ENCODE measurements around the gene KRTAP1-1. TPM values are rescaled to one million over a fixed set of nuclear protein-coding genes. Genes with fewer than 3 reads are reported as not detected.

The KRTAP1-1 gene
- total and polyA plus RNA-seq, 4 experiments from 2014 or later: not detected

DNA sequence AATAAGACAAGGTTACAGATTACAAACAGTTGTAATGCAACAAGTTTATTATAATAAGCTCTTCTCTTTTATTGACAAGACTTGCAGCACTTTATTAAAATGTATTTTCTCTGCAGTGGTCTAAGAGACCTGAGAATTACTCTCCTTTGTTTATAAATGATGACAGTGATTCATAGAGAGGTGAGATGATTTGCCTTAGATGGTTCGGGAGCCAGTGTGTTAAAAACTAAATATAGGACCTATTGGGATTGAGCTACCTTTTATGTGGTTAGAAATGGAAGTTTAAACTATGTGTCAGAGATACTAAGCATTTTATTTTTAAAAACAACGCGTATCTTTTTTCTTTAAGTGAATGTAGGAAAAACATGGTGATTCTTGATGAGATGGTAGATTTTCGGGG, 44.4 kb downstream of the KRTAP1-1 start:
- H3K4me3 Mint-ChIP-seq: no peak overlapping the region
- peaks cover 0 to 2% (median 0%) of the 10 kb centered on the region in 8 donors for H3K9me3 Mint-ChIP-seq
- no peak overlapping the region for H3K27ac Mint-ChIP-seq
- peaks cover 46 to 49% of the 10 kb centered on the region in 2 donors for H3K27me3 Mint-ChIP-seq
- no peak overlapping the region for H3K4me3 ChIP-seq (ENCODE audit: low read length in 2 of 2)
- no peaks in the 10 kb centered on the region for H3K36me3 Mint-ChIP-seq
- POLR2A ChIA-PET (ENCODE audit: partially characterized antibody): no interaction called here
- no peak overlapping the region for H3K27ac ChIP-seq (ENCODE audit: low read depth, low read length)
- H3K4me1 ChIP-seq (ENCODE audit: insufficient read depth, low read length): no peaks in the 10 kb centered on the region
- intact Hi-C loops (cut with micrococcal nuclease): no loop called here
- H3K36me3 ChIP-seq (ENCODE audit: insufficient read depth, low read length): no peaks in the 10 kb centered on the region
- H3K27me3 ChIP-seq (ENCODE audit: insufficient read depth, low read length): peaks cover 5% of the 10 kb centered on the region
- peaks cover 0 to 1% (median 0%) of the 10 kb centered on the region in 4 donors for H3K4me1 Mint-ChIP-seq
- H3K9me3 ChIP-seq (ENCODE audit: control insufficient read depth in 1 of 2, low read length in 2 of 2): no peaks in the 10 kb centered on the region
- DNase-seq: no peak
- CTCF ChIA-PET (ENCODE audit: partially characterized antibody): interaction anchor here (0.6 to 1.2 kb wide), 2 partner anchors 24 to 33 kb away, joined by 3 to 4 read pairs; no protein-coding TSS in a partner anchor

GRCh38 chr17:40995116-40995515, 46.1 kb downstream of the KRTAP1-1 start:
- intact Hi-C loops (cut with micrococcal nuclease): no loop called here

DNA sequence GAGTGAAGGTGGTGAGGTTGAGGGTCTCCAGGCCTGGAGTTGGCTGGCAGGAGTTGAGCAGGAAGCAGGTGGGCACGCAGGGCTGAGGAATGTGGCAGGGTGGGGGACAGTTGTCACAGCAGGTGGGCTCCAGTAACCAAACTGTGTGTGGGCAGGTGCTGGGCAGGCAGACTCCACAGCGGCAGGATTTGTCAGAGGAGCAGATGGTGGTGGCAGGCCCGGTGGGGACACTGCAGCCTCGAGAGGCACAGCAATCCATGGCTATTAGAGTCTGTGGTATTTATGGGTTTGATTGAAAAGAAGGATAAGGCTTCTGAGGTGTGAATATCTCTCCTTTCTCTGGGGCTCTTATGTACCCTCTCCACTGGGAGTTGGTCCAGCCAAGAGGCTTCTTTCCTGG, 47.4 kb downstream of the KRTAP1-1 start, which contains the start of gene KRTAP3-3:
KRTAP3-3 (minus strand) TSS at position 326 of the 400 bp plus-strand sequence; CDS start at position 259, 67 bp downstream.
- H3K4me1 Mint-ChIP-seq: peaks cover 0 to 1% (median 0%) of the 10 kb centered on the region in 4 donors
- Histone ChIP-seq H3K9me3 (ENCODE audit: control insufficient read depth in 1 of 2, low read length in 2 of 2) (no peaks in the 10 kb centered on the region), H3K36me3 (ENCODE audit: insufficient read depth, low read length) (no peaks in the 10 kb centered on the region), H3K4me1 (ENCODE audit: insufficient read depth, low read length) (no peaks in the 10 kb centered on the region), H3K4me3 (ENCODE audit: low read length in 2 of 2) (no peak within 1 kb of the TSS), H3K27me3 (ENCODE audit: insufficient read depth, low read length) (peaks cover 5% of the 10 kb centered on the region), H3K27ac (ENCODE audit: low read depth, low read length) (no peak within 1 kb of the TSS)
- DNase-seq: no peak
- CTCF ChIA-PET (ENCODE audit: partially characterized antibody): no interaction called here
- peak within 1 kb of the TSS in 1 of 7 donors; percentile 13 for H3K27ac Mint-ChIP-seq
- no peaks in the 10 kb centered on the region for H3K36me3 Mint-ChIP-seq
- intact Hi-C loops (cut with micrococcal nuclease): no loop called here
- POLR2A ChIA-PET (ENCODE audit: partially characterized antibody): no interaction called here
- H3K4me3 Mint-ChIP-seq: no peak within 1 kb of the TSS
- peaks cover 0 to 2% (median 0%) of the 10 kb centered on the region in 8 donors for H3K9me3 Mint-ChIP-seq
- peaks cover 36 to 45% of the 10 kb centered on the region in 2 donors for H3K27me3 Mint-ChIP-seq

More at GRCh38 chr17:40995116-40995515, 46.1 kb downstream of the KRTAP1-1 start:
- peaks cover 5% of the 10 kb centered on the region for H3K27me3 ChIP-seq (ENCODE audit: insufficient read depth, low read length)
- H3K9me3 ChIP-seq (ENCODE audit: control insufficient read depth in 1 of 2, low read length in 2 of 2): no peaks in the 10 kb centered on the region
- H3K36me3 ChIP-seq (ENCODE audit: insufficient read depth, low read length): no peaks in the 10 kb centered on the region
- Mint-ChIP-seq H3K27ac (no peak overlapping the region), H3K4me3 (peak overlapping the region in 1 of 8 donors; percentile 33), H3K9me3 (peaks cover 0 to 2% (median 0%) of the 10 kb centered on the region in 8 donors), H3K36me3 (no peaks in the 10 kb centered on the region), H3K4me1 (peaks cover 0 to 1% (median 0%) of the 10 kb centered on the region in 4 donors), H3K27me3 (peaks cover 43 to 53% of the 10 kb centered on the region in 2 donors)
- CTCF ChIA-PET (ENCODE audit: partially characterized antibody): interaction anchor here (1.4 kb wide), 1 partner anchor 554 kb away, joined by 3 read pairs; no protein-coding TSS in a partner anchor
- DNase-seq: no peak
- no peak overlapping the region for H3K27ac ChIP-seq (ENCODE audit: low read depth, low read length)
- POLR2A ChIA-PET (ENCODE audit: partially characterized antibody): interaction anchor here (0.7 kb wide), 1 partner anchor 11 kb away, joined by 3 read pairs; no protein-coding TSS in a partner anchor
- H3K4me3 ChIP-seq (ENCODE audit: low read length in 2 of 2): no peak overlapping the region
- no peaks in the 10 kb centered on the region for H3K4me1 ChIP-seq (ENCODE audit: insufficient read depth, low read length)

- Mint-ChIP-seq H3K27me3 (peaks cover 36 to 45% of the 10 kb centered on the region in 2 donors), H3K27ac (no peak overlapping the region), H3K9me3 (peaks cover 0 to 2% (median 0%) of the 10 kb centered on the region in 8 donors), H3K4me1 (peaks cover 0 to 1% (median 0%) of the 10 kb centered on the region in 4 donors), H3K36me3 (no peaks in the 10 kb centered on the region), H3K4me3 (no peak overlapping the region)
- Histone ChIP-seq H3K27me3 (ENCODE audit: insufficient read depth, low read length) (peaks cover 5% of the 10 kb centered on the region), H3K9me3 (ENCODE audit: control insufficient read depth in 1 of 2, low read length in 2 of 2) (no peaks in the 10 kb centered on the region), H3K4me1 (ENCODE audit: insufficient read depth, low read length) (no peaks in the 10 kb centered on the region), H3K36me3 (ENCODE audit: insufficient read depth, low read length) (no peaks in the 10 kb centered on the region), H3K27ac (ENCODE audit: low read depth, low read length) (no peak overlapping the region), H3K4me3 (ENCODE audit: low read length in 2 of 2) (no peak overlapping the region)
- intact Hi-C loops (cut with micrococcal nuclease): no loop called here
- POLR2A ChIA-PET (ENCODE audit: partially characterized antibody): no interaction called here
- CTCF ChIA-PET (ENCODE audit: partially characterized antibody): no interaction called here
- no peak for DNase-seq
Measured at GRCh38 chr17:40993084-40993483, 48.2 kb downstream of the KRTAP1-1 start.

GRCh38 chr17:40992666-40993065, 48.6 kb downstream of the KRTAP1-1 start:
- CTCF ChIA-PET (ENCODE audit: partially characterized antibody): no interaction called here

More at GRCh38 chr17:40992666-40993065, 48.6 kb downstream of the KRTAP1-1 start:
- POLR2A ChIA-PET (ENCODE audit: partially characterized antibody): no interaction called here
- no peak overlapping the region for H3K4me3 ChIP-seq (ENCODE audit: low read length in 2 of 2)
- H3K9me3 ChIP-seq (ENCODE audit: control insufficient read depth in 1 of 2, low read length in 2 of 2): no peaks in the 10 kb centered on the region
- H3K27ac ChIP-seq (ENCODE audit: low read depth, low read length): no peak overlapping the region
- Mint-ChIP-seq H3K4me1 (peaks cover 0 to 1% (median 0%) of the 10 kb centered on the region in 4 donors), H3K27ac (no peak overlapping the region), H3K36me3 (no peaks in the 10 kb centered on the region), H3K27me3 (peaks cover 35 to 43% of the 10 kb centered on the region in 2 donors), H3K4me3 (no peak overlapping the region), H3K9me3 (peaks cover 0 to 2% (median 0%) of the 10 kb centered on the region in 8 donors)
- H3K36me3 ChIP-seq (ENCODE audit: insufficient read depth, low read length): no peaks in the 10 kb centered on the region
- intact Hi-C loops (cut with micrococcal nuclease): no loop called here
- H3K27me3 ChIP-seq (ENCODE audit: insufficient read depth, low read length): peaks cover 5% of the 10 kb centered on the region
- H3K4me1 ChIP-seq (ENCODE audit: insufficient read depth, low read length): no peaks in the 10 kb centered on the region
- no peak for DNase-seq

Other genes with a start within 250 kb of the KRTAP1-1 start
Only the 30 nearest of the 37 such genes appear.
- gene KRT12, start 174.2 kb downstream of the KRTAP1-1 start, total RNA-seq: not detected
- gene KRT12, start 174.2 kb downstream of the KRTAP1-1 start, polyA plus RNA-seq: not detected
- gene KRT20, start 156.2 kb downstream of the KRTAP1-1 start, total RNA-seq: not detected
- gene KRT20, start 156.2 kb downstream of the KRTAP1-1 start, polyA plus RNA-seq: not detected
- not detected for gene KRT23, start 103.8 kb downstream of the KRTAP1-1 start, total RNA-seq
- under 1 TPM in 1 of 2 donors, not detected in 1; 0.15 TPM for gene KRT23, start 103.8 kb downstream of the KRTAP1-1 start, polyA plus RNA-seq
- not detected for gene KRT39, start 74.5 kb downstream of the KRTAP1-1 start, total RNA-seq
- not detected for gene KRT39, start 74.5 kb downstream of the KRTAP1-1 start, polyA plus RNA-seq
- not detected for gene KRT40, start 57.1 kb downstream of the KRTAP1-1 start, total RNA-seq
- not detected for gene KRT40, start 57.1 kb downstream of the KRTAP1-1 start, polyA plus RNA-seq
- gene KRTAP3-3, start 47.3 kb downstream of the KRTAP1-1 start, total RNA-seq: not detected
- gene KRTAP3-3, start 47.3 kb downstream of the KRTAP1-1 start, polyA plus RNA-seq: not detected
- not detected for gene KRTAP3-2, start 41.5 kb downstream of the KRTAP1-1 start, total RNA-seq
- not detected for gene KRTAP3-2, start 41.5 kb downstream of the KRTAP1-1 start, polyA plus RNA-seq
- gene KRTAP3-1, start 32.3 kb downstream of the KRTAP1-1 start, total RNA-seq: not detected
- not detected for gene KRTAP3-1, start 32.3 kb downstream of the KRTAP1-1 start, polyA plus RNA-seq
- gene KRTAP1-5, start 14.2 kb downstream of the KRTAP1-1 start, total RNA-seq: not detected
- gene KRTAP1-5, start 14.2 kb downstream of the KRTAP1-1 start, polyA plus RNA-seq: not detected
- gene KRTAP1-4, start 11.3 kb downstream of the KRTAP1-1 start, total RNA-seq: not detected
- gene KRTAP1-4, start 11.3 kb downstream of the KRTAP1-1 start, polyA plus RNA-seq: not detected
- not detected for gene KRTAP1-3, start 6.6 kb downstream of the KRTAP1-1 start, total RNA-seq
- not detected for gene KRTAP1-3, start 6.6 kb downstream of the KRTAP1-1 start, polyA plus RNA-seq
- not detected for gene KRTAP2-1, start 5.9 kb upstream of the KRTAP1-1 start, total RNA-seq
- not detected for gene KRTAP2-1, start 5.9 kb upstream of the KRTAP1-1 start, polyA plus RNA-seq
- not detected for gene KRTAP2-2, start 13.8 kb upstream of the KRTAP1-1 start, total RNA-seq
- gene KRTAP2-2, start 13.8 kb upstream of the KRTAP1-1 start, polyA plus RNA-seq: not detected
- not detected for gene KRTAP2-3, start 18.7 kb upstream of the KRTAP1-1 start, total RNA-seq
- gene KRTAP2-3, start 18.7 kb upstream of the KRTAP1-1 start, polyA plus RNA-seq: not detected
- gene KRTAP2-4, start 24.4 kb upstream of the KRTAP1-1 start, total RNA-seq: not detected
- gene KRTAP2-4, start 24.4 kb upstream of the KRTAP1-1 start, polyA plus RNA-seq: not detected
- not detected for gene KRTAP4-7, start 42.7 kb upstream of the KRTAP1-1 start, total RNA-seq
- gene KRTAP4-7, start 42.7 kb upstream of the KRTAP1-1 start, polyA plus RNA-seq: not detected
- gene KRTAP4-8, start 56.7 kb upstream of the KRTAP1-1 start, total RNA-seq: not detected
- not detected for gene KRTAP4-8, start 56.7 kb upstream of the KRTAP1-1 start, polyA plus RNA-seq
- gene KRTAP4-16, start 60.8 kb upstream of the KRTAP1-1 start, total RNA-seq: not detected
- gene KRTAP4-16, start 60.8 kb upstream of the KRTAP1-1 start, polyA plus RNA-seq: not detected
- not detected for gene KRTAP4-9, start 63.9 kb upstream of the KRTAP1-1 start, total RNA-seq
- gene KRTAP4-9, start 63.9 kb upstream of the KRTAP1-1 start, polyA plus RNA-seq: not detected
- not detected for gene KRTAP4-11, start 76.9 kb upstream of the KRTAP1-1 start, total RNA-seq
- gene KRTAP4-11, start 76.9 kb upstream of the KRTAP1-1 start, polyA plus RNA-seq: not detected
- not detected for gene KRTAP4-12, start 82.7 kb upstream of the KRTAP1-1 start, total RNA-seq
- not detected for gene KRTAP4-12, start 82.7 kb upstream of the KRTAP1-1 start, polyA plus RNA-seq
- not detected for gene KRTAP4-6, start 99.1 kb upstream of the KRTAP1-1 start, total RNA-seq
- gene KRTAP4-6, start 99.1 kb upstream of the KRTAP1-1 start, polyA plus RNA-seq: under 1 TPM in 1 of 2 donors, not detected in 1; 0.24 TPM
- not detected for gene KRTAP4-5, start 108.4 kb upstream of the KRTAP1-1 start, total RNA-seq
- not detected for gene KRTAP4-5, start 108.4 kb upstream of the KRTAP1-1 start, polyA plus RNA-seq
- not detected for gene KRTAP4-4, start 119.3 kb upstream of the KRTAP1-1 start, total RNA-seq
- gene KRTAP4-4, start 119.3 kb upstream of the KRTAP1-1 start, polyA plus RNA-seq: not detected
- gene KRTAP4-3, start 126.8 kb upstream of the KRTAP1-1 start, total RNA-seq: not detected
- gene KRTAP4-3, start 126.8 kb upstream of the KRTAP1-1 start, polyA plus RNA-seq: not detected
- gene KRTAP4-2, start 136.8 kb upstream of the KRTAP1-1 start, total RNA-seq: not detected
- gene KRTAP4-2, start 136.8 kb upstream of the KRTAP1-1 start, polyA plus RNA-seq: not detected
- gene KRTAP4-1, start 143.5 kb upstream of the KRTAP1-1 start, total RNA-seq: not detected
- not detected for gene KRTAP4-1, start 143.5 kb upstream of the KRTAP1-1 start, polyA plus RNA-seq
- gene KRTAP9-1, start 148.4 kb upstream of the KRTAP1-1 start, total RNA-seq: not detected
- gene KRTAP9-1, start 148.4 kb upstream of the KRTAP1-1 start, polyA plus RNA-seq: not detected
- not detected for gene KRTAP9-2, start 185.2 kb upstream of the KRTAP1-1 start, total RNA-seq
- not detected for gene KRTAP9-2, start 185.2 kb upstream of the KRTAP1-1 start, polyA plus RNA-seq
- not detected for gene KRTAP9-3, start 191.0 kb upstream of the KRTAP1-1 start, total RNA-seq
- not detected for gene KRTAP9-3, start 191.0 kb upstream of the KRTAP1-1 start, polyA plus RNA-seq

Measured in CD4-positive, alpha-beta memory T cell (primary cell).